ENCODE measurements around the gene GUCA2B.

GUCA2B gene

GRCh38 chr1:42178249-42178648 lies 25.0 kb downstream of the GUCA2B start:
- peak; percentile 28 to 56 for DNase-seq
- TF ChIP-seq POLR2A (IDR thresholded peaks at IDR 0.05; ENCODE audit: low read length) (no peak), GATA1 (IDR thresholded peaks at IDR 0.05; ENCODE audit: low read depth, low read length) (no peak)

DNA sequence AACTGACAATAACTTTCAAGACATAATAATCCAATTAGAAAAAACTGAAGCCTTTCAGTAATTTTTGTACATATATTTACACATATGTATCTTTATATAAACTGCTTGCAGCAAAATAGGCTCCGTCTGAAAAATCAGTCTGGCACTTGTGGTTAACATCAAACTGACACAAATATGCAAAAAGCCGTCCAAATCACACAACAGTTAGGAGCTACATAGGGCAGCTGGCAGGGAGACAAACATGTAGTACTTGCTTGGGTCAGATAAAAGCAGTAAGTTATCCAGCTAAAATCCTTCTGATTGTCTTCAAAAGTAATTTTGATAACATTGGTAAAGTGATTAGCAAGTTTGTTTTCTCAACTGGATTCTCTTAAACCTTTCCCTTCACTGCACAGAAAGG lies 26.1 kb downstream of the GUCA2B start:
- TF ChIP-seq GATA1 (IDR thresholded peaks at IDR 0.05; ENCODE audit: low read depth, low read length) (no peak), POLR2A (IDR thresholded peaks at IDR 0.05; ENCODE audit: low read length) (no peak)
- DNase-seq, result no peak

GRCh38 chr1:42179900-42180329 lies 26.7 kb downstream of the GUCA2B start:
- no peak for DNase-seq

DNA sequence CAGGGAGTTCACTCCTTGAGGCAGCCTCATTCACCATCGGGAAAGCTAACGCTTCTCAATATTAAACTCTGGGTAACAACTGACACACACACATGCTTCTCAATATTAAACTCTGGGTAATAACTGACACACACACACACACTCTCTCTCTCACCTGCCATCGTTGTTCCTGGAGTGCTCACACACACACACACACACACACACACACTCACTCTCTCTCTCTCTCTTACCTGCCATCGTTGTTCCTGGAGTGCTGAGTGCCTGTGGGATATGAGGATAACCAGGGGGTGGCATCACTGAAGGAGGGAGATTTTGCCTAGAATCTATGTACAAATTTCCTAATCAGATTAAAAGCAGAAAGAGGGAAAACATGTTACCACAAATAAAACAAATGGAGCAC lies 28.5 kb downstream of the GUCA2B start:
- DNase-seq, result no peak
- TF ChIP-seq POLR2A (IDR thresholded peaks at IDR 0.05; ENCODE audit: low read length) (no peak), GATA1 (IDR thresholded peaks at IDR 0.05; ENCODE audit: low read depth, low read length) (no peak)

More at GRCh38 chr1:42179900-42180329, 26.7 kb downstream of the GUCA2B start:
- TF ChIP-seq GATA1 (IDR thresholded peaks at IDR 0.05; ENCODE audit: low read depth, low read length), result no peak
- no peak for TF ChIP-seq POLR2A (IDR thresholded peaks at IDR 0.05; ENCODE audit: low read length)

DNA sequence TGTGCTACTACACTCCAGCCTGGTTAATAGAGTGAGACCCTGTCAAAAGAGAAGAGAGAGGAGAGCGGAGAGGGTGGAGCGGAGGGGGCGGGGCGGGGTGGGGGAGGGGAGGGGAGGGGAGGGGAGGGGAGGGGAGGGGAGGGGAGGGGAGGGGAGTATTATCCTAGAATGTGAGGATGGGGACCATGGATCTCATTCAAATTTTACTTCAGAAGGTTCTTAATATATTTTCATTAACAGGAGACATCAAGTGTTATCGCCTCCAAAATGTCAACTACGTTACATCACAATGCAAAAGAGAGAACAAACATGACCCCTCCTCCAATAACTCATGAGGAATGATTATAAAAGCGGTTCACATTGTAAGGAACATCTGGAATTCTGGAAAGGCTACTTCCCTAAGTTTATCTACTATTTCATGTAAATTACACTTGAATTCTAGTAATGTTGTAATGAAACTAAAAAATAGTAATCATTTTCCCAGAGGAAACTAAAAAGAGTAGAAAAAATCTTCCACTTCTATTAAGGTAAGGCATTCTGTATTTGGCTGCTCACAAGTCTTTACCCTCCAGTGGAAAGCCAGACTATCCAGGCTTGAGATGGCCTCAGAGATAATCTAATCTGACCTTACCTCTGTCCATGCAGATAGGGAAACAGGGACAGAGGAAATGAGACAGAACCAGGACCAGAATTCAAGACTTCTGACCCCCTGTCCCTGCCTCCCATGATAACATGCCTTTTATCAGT lies 30.2 kb downstream of the GUCA2B start:
- no peak for DNase-seq
- no peak for TF ChIP-seq POLR2A (IDR thresholded peaks at IDR 0.05; ENCODE audit: low read length)
- TF ChIP-seq GATA1 (IDR thresholded peaks at IDR 0.05; ENCODE audit: low read depth, low read length), result no peak

DNA sequence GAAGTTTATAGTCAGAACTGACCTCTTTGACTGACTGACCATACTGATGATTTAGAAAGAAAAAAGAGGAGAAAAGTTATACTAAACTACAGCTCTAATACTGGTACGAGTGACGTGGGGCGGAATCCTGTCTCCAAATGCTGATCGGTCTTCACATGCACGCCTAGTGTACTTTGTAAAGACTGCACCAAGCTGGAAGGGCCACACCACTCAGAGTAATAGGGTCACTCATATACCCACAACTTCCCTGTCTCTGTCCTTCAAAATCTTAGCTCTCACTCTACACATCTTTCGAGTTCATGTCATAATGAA lies 30.7 kb downstream of the GUCA2B start:
- DNase-seq, result no peak
- TF ChIP-seq POLR2A (IDR thresholded peaks at IDR 0.05; ENCODE audit: low read length) (no peak), GATA1 (IDR thresholded peaks at IDR 0.05; ENCODE audit: low read depth, low read length) (no peak)

DNA sequence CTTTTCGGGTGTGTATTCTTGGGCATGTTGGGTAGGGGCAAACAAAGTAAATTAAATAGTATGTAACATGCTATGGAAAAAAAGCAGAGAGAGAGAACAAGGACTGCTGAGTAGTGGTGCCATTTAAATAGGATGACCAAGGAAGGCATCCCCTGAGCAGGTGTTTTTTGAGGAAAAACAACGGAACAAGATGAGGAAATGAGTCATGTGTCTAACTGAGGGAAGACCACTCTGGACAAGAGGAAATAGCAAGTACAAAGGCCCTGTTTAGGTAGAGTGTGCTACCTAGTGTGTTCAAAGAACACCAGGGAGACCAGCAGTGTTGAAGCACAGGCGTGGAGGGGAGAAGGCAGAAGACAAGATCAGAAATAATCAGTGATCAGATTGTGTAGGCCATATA lies 31.4 kb downstream of the GUCA2B start:
- no peak for TF ChIP-seq POLR2A (IDR thresholded peaks at IDR 0.05; ENCODE audit: low read length)
- TF ChIP-seq GATA1 (IDR thresholded peaks at IDR 0.05; ENCODE audit: low read depth, low read length), result no peak
- DNase-seq, result no peak

GRCh38 chr1:42186152-42186551 lies 32.9 kb downstream of the GUCA2B start:
- DNase-seq, result no peak
- TF ChIP-seq GATA1 (IDR thresholded peaks at IDR 0.05; ENCODE audit: low read depth, low read length) (no peak), POLR2A (IDR thresholded peaks at IDR 0.05; ENCODE audit: low read length) (no peak)

GRCh38 chr1:42189931-42190853 lies 37.0 kb downstream of the GUCA2B start:
- DNase-seq, result no peak
- TF ChIP-seq POLR2A (IDR thresholded peaks at IDR 0.05; ENCODE audit: low read length) (no peak), GATA1 (IDR thresholded peaks at IDR 0.05; ENCODE audit: low read depth, low read length) (no peak)

GRCh38 chr1:42191319-42191718 lies 38.1 kb downstream of the GUCA2B start:
- no peak for TF ChIP-seq POLR2A (IDR thresholded peaks at IDR 0.05; ENCODE audit: low read length)
- TF ChIP-seq GATA1 (IDR thresholded peaks at IDR 0.05; ENCODE audit: low read depth, low read length), result no peak
- DNase-seq, result no peak

DNA sequence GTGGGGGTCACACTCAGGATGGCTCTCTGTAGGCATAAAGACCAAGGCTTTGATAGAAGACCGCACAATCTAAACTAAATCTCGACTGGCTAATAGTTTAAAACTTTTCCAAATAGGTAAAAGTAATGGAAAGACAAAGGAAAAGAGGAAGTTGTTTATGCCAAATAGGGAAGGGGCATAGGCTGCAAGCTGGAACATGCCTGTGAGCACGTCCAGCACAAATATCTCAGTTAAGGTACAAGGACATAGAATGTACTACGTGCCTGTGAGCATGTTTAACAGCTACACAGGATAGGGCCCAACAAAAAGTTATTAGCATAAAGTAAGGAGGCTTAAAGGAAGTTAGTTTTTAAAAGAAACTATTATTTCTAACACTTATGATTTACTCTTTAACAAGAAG lies 38.9 kb downstream of the GUCA2B start:
- no peak for TF ChIP-seq GATA1 (IDR thresholded peaks at IDR 0.05; ENCODE audit: low read depth, low read length)
- TF ChIP-seq POLR2A (IDR thresholded peaks at IDR 0.05; ENCODE audit: low read length), result no peak

GRCh38 chr1:42195841-42196240 lies 42.6 kb downstream of the GUCA2B start:
- no peak for TF ChIP-seq GATA1 (IDR thresholded peaks at IDR 0.05; ENCODE audit: low read depth, low read length)
- TF ChIP-seq POLR2A (IDR thresholded peaks at IDR 0.05; ENCODE audit: low read length), result no peak

More for the DNA sequence above, 38.9 kb downstream of the GUCA2B start:
- DNase-seq, result no peak

GRCh38 chr1:42198251-42198650 lies 45.0 kb downstream of the GUCA2B start:
- DNase-seq, result no peak
- no peak for TF ChIP-seq GATA1 (IDR thresholded peaks at IDR 0.05; ENCODE audit: low read depth, low read length)
- TF ChIP-seq POLR2A (IDR thresholded peaks at IDR 0.05; ENCODE audit: low read length), result no peak

More at GRCh38 chr1:42195841-42196240, 42.6 kb downstream of the GUCA2B start:
- DNase-seq, result no peak

- DNase-seq, result no peak
- TF ChIP-seq POLR2A (IDR thresholded peaks at IDR 0.05; ENCODE audit: low read length), result no peak
- TF ChIP-seq GATA1 (IDR thresholded peaks at IDR 0.05; ENCODE audit: low read depth, low read length), result no peak
Observed at GRCh38 chr1:42201986-42202385, 48.8 kb downstream of the GUCA2B start.

All from erythroblast (primary cell).